Fibroblast of the aortic adventitia (primary cell): ENCODE data around the gene ZNF611. TPM values are rescaled to one million over a fixed set of nuclear protein-coding genes. Genes with fewer than 3 reads are reported as not detected.
"Not testable (repeated sequence)": the region's sequence is repeated elsewhere in the genome, so short reads cannot be mapped to it uniquely, and the experiment has no call there.

Experiments
- DNase-seq: peaks from one replicate; pipeline ENCODE4 v3.0.0-alpha.2; 2010; ENCODE audit warnings: low read depth
- H3K4me3 ChIP-seq: 2 replicates; pipeline ENCODE4 v1.5.1; 2011; ENCODE audit warnings: low read depth, mild to moderate bottlenecking, control low read depth, low read length, moderate library complexity
- total RNA-seq: library from RNA; depleted of rRNA; stranded (reverse); fragments of >200 nt; gene quantifications from 2 replicates; pipeline ENCODE4 v1.2.3, GENCODE V29; 2012; ENCODE audit warnings: low replicate concordance
- TF ChIP-seq, protein P1 (sequence below): IDR thresholded peaks from 2 replicates; pipeline ENCODE4 v1.5.1; 2011; ENCODE audit warnings: mild to moderate bottlenecking, low read length, control low read depth, inconsistent platforms; ENCODE audit not compliant: insufficient read depth

Gene ZNF611
- total RNA-seq: 10.9 and 12.8 TPM in 2 replicates

- TF ChIP-seq, protein P1, sequence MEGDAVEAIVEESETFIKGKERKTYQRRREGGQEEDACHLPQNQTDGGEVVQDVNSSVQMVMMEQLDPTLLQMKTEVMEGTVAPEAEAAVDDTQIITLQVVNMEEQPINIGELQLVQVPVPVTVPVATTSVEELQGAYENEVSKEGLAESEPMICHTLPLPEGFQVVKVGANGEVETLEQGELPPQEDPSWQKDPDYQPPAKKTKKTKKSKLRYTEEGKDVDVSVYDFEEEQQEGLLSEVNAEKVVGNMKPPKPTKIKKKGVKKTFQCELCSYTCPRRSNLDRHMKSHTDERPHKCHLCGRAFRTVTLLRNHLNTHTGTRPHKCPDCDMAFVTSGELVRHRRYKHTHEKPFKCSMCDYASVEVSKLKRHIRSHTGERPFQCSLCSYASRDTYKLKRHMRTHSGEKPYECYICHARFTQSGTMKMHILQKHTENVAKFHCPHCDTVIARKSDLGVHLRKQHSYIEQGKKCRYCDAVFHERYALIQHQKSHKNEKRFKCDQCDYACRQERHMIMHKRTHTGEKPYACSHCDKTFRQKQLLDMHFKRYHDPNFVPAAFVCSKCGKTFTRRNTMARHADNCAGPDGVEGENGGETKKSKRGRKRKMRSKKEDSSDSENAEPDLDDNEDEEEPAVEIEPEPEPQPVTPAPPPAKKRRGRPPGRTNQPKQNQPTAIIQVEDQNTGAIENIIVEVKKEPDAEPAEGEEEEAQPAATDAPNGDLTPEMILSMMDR: peak; percentile 81
- H3K4me3 ChIP-seq: peak within 1 kb of the TSS; percentile 83
- peak; percentile 92 for DNase-seq
These were observed at the start of gene ZNF611 for GRCh38 chr19:52734893-52735661. ZNF611 (minus strand) TSS chr19:52735044; CDS start chr19:52715894, 19,150 bp downstream.

GRCh38 chr19:52782864-52783263 is 48.0 kb upstream of the ZNF611 start:
- DNase-seq: not testable (repeated sequence)

GRCh38 chr19:52778811-52779210 is 44.0 kb upstream of the ZNF611 start:
- TF ChIP-seq, protein P1: no peak
- H3K4me3 ChIP-seq: no peak overlapping the region
- no peak for DNase-seq

More at GRCh38 chr19:52782864-52783263, 48.0 kb upstream of the ZNF611 start:
- H3K4me3 ChIP-seq: not testable (repeated sequence)

DNA sequence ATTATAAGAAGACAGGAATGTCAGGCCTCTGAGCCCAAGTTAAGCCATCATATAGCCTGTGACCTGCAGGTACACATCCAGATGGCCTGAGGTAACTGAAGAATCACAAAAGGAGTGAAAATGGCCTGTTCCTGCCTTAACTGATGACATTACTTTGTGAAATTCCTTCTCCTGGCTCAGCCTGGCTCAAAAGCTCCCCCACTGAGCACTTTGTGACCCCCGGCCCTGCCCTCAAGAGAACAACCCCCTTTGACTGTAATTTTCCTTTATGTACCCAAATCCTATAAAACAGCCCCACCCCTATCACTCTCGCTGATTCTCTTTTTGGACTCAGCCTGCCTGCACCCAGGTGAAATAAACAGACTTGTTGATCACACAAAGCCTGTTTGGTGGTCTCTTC is 21.6 kb upstream of the ZNF611 start:
- H3K4me3 ChIP-seq, DNase-seq: not testable (repeated sequence)

DNA sequence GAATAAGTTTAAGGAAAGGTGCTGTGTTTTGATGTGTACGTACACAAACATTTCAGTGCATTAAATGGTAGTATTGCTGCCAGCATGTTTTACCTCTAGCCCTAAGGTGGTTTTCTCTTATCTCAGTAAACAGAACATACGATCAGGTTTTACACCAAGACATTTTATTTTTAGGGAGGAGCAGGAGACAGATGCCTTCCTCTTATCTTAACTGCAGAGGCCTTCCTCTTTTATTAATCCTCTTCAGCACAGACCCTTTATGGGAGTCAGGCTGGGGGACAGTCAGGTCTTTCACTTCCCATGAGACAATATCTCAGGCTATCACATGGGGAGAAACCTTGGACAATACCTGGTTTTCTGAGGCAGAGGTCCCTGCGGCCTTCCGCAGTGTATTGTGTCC is 14.9 kb upstream of the ZNF611 start:
- TF ChIP-seq, protein P1: no peak
- no peak overlapping the region for H3K4me3 ChIP-seq
- DNase-seq: no peak

DNA sequence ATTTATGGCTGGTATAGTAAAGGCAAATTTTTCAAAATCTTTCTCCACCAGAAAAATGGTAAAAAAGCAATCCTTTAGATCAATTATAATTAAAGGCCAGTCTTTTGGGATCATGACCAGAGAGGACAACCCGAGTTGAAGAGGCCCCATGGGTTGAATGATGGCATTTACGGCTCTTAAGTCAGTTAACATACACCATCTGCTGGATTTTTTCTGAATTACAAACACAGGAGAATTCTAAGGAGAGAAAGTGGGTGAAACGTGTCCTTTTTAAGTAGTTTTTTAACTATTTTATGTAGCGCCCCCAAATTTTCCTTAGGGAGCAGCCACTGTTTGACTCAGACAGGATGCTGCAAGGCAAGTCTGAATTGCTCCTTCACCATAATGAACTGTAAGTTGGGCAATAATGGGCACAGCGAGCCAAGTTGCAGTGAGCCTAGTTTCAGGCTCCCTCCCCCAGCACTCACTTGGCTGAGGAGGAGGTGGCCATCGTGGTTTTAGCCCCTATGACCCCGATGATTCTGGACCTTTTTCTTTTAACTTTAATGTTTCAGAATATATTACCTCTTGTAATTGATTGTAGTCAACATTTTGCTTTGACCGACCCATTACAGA is 13.6 kb upstream of the ZNF611 start:
- TF ChIP-seq, protein P1: peak; percentile 40
- peak; percentile 65 for DNase-seq

GRCh38 chr19:52745919-52746318 is 11.1 kb upstream of the ZNF611 start:
- not testable (repeated sequence) for H3K4me3 ChIP-seq, DNase-seq

More for the DNA sequence above, 13.6 kb upstream of the ZNF611 start:
- H3K4me3 ChIP-seq: no peak overlapping the region

DNA sequence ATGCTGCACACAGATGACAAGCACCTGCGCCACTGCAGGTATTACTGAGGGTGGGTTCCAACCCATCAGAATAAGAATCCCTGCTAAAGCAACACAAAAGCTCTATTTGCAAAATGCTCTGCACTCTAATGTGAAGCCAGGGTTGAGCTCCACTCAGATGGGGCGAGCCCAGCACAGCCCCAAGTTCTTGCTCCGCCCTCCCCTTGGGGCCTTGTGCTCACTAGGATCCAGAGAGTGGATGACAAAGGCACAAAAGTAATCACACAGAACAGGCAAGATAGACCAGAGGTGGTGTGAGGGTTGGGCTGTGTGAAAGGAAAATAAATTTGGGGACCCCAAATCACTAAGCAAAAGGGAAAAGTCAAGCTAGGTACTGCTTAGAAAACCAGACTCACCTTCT is 8.2 kb upstream of the ZNF611 start:
- no peak overlapping the region for H3K4me3 ChIP-seq
- DNase-seq: no peak
- TF ChIP-seq, protein P1: no peak
